SK-N-SH (cell line): ENCODE results near the gene OSBPL5. TPM values are rescaled to one million over a fixed set of nuclear protein-coding genes. Genes with fewer than 3 reads are reported as not detected.

Experiments used
- CTCF ChIA-PET: fragments of 300-600, 350-600 bp; formaldehyde crosslinking; extraction: SDS; loops from one replicate; lab custom pipeline; 2021; lab: Yijun Ruan, JAX
- POLR2A ChIA-PET: fragments of 350-600 bp; sonication (Branson Sonifier 250); formaldehyde crosslinking; extraction: SDS; loops from one replicate; lab custom pipeline; 2020; ENCODE audit warnings: antibody characterized with exemption, inconsistent platforms; lab: Yijun Ruan, JAX
- DNase-seq: peaks from one replicate; pipeline ENCODE4 v3.0.0; 2012
- H2AFZ ChIP-seq: fragments of 200-600 bp; sonication (generic); 2 replicates; pipeline ENCODE4 v1.8.1; 2016; ENCODE audit warnings: antibody characterized with exemption, mild to moderate bottlenecking, low read depth
- H3F3A ChIP-seq: fragments of 200-600 bp; sonication (generic); replicated peaks from 2 replicates; pipeline ENCODE3; 2016; ENCODE audit warnings: antibody characterized with exemption, mild to moderate bottlenecking; ENCODE audit not compliant: insufficient read depth
- H3K27ac ChIP-seq, 2 experiments: fragments of 200-500 bp in 1 of 2; fragments of 200-600 bp in 1 of 2; sonication (Bioruptor generic) in 1 of 2; sonication (generic), shearing (Covaris generic) in 1 of 2; 2 replicates each; pipeline versions ENCODE4 v1.5.1 to v1.6.1; 2014 to 2016; ENCODE audit warnings: low read depth in 2 of 2, inconsistent platforms in 1 of 2, low read length in 1 of 2, mild to moderate bottlenecking in 1 of 2, mixed read lengths in 1 of 2
- H3K27me3 ChIP-seq: fragments of 200-600 bp; sonication (generic), shearing (Covaris generic); 2 replicates; pipeline ENCODE4 v1.6.1; 2016; ENCODE audit warnings: mixed run types; ENCODE audit not compliant: insufficient read depth
- H3K36me3 ChIP-seq, 2 experiments: fragments of 200-500 bp in 1 of 2; fragments of 200-600 bp in 1 of 2; sonication (Bioruptor generic) in 1 of 2; sonication (generic) in 1 of 2; replicated peaks in 1 of 2; 2 replicates each; pipeline versions ENCODE3 to v1.5.1; 2014 to 2016; ENCODE audit warnings: low read length in 1 of 2, mild to moderate bottlenecking in 1 of 2; ENCODE audit not compliant: insufficient read depth in 2 of 2, control insufficient read depth in 1 of 2
- H3K4me1 ChIP-seq, 2 experiments: fragments of 200-500 bp in 1 of 2; fragments of 200-600 bp in 1 of 2; sonication (Bioruptor generic) in 1 of 2; sonication (generic), shearing (Covaris generic) in 1 of 2; 2 replicates each; pipeline versions ENCODE4 v1.5.1 to v1.6.1; 2014 to 2016; ENCODE audit warnings: low read depth in 1 of 2, low read length in 1 of 2, mixed run types in 1 of 2; ENCODE audit not compliant: insufficient read depth in 2 of 2, control insufficient read depth in 1 of 2
- H3K4me2 ChIP-seq: fragments of 200-600 bp; sonication (generic), shearing (Covaris generic); 2 replicates; pipeline ENCODE4 v1.6.1; 2017; ENCODE audit warnings: mixed run types
- H3K4me3 ChIP-seq, 2 experiments: fragments of 200-500 bp in 1 of 2; fragments of 200-600 bp in 1 of 2; sonication (Bioruptor generic) in 1 of 2; sonication (generic), shearing (Covaris generic) in 1 of 2; 2 replicates each; pipeline versions ENCODE4 v1.5.1 to v1.8.1; 2014 to 2016; ENCODE audit warnings: low read depth in 2 of 2, inconsistent platforms in 1 of 2, low read length in 1 of 2, mild to moderate bottlenecking in 1 of 2, mixed read lengths in 1 of 2, moderate library complexity in 1 of 2
- H3K79me2 ChIP-seq: fragments of 200-600 bp; sonication (generic); 2 replicates; pipeline ENCODE4 v1.8.1; 2017; ENCODE audit warnings: mild to moderate bottlenecking; ENCODE audit not compliant: insufficient read depth
- H3K9ac ChIP-seq: fragments of 200-600 bp; sonication (generic); 2 replicates; pipeline ENCODE4 v1.6.1; 2017; ENCODE audit warnings: mixed run types
- H3K9me2 ChIP-seq: fragments of 200-600 bp; sonication (generic); 2 replicates; pipeline ENCODE4 v1.6.1; 2017; ENCODE audit warnings: mixed run types
- H3K9me3 ChIP-seq: fragments of 200-600 bp; sonication (generic); 2 replicates; pipeline ENCODE4 v1.6.1; 2017; ENCODE audit warnings: mixed run types, mild to moderate bottlenecking, moderate library complexity
- H4K20me1 ChIP-seq: fragments of 200-600 bp; sonication (generic); 2 replicates; pipeline ENCODE4 v1.6.1; 2017; ENCODE audit warnings: mild to moderate bottlenecking, mixed run types; ENCODE audit not compliant: insufficient read depth
- EP300 ChIP-seq, 2 experiments: IDR thresholded peaks; 2 replicates each; pipeline versions ENCODE4 v1.4.0 to v1.6.1; 2012; ENCODE audit warnings: borderline replicate concordance in 1 of 2, low read depth in 1 of 2, low read length in 1 of 2
- EZH2phosphoT487 ChIP-seq: fragments of 200-600 bp; sonication (generic); IDR thresholded peaks from 2 replicates; pipeline ENCODE4 v1.6.1; 2017; ENCODE audit warnings: low read depth, mixed run types, mild to moderate bottlenecking, antibody characterized with exemption, moderate library complexity, borderline replicate concordance
- FOSL2 ChIP-seq: IDR thresholded peaks from 2 replicates; pipeline ENCODE4 v1.4.0; 2012; ENCODE audit warnings: low read depth, mild to moderate bottlenecking, moderate library complexity, borderline replicate concordance
- GATA2 ChIP-seq: sonication (generic); formaldehyde crosslinking; IDR thresholded peaks from 2 replicates; pipeline ENCODE4 v1.5.0; 2020; ENCODE audit warnings: mild to moderate bottlenecking, missing genetic modification reagents
- JUND ChIP-seq: IDR thresholded peaks from 2 replicates; pipeline ENCODE4 v1.4.0; 2012
- MEF2A ChIP-seq: IDR thresholded peaks from 2 replicates; pipeline ENCODE4 v1.4.0; 2012; ENCODE audit warnings: low read depth, borderline replicate concordance
- POLR2AphosphoS5 ChIP-seq: IDR thresholded peaks from 2 replicates; pipeline ENCODE4 v1.6.1; 2012; ENCODE audit warnings: low read depth, low read length
- RFX5 ChIP-seq: IDR thresholded peaks from 2 replicates; pipeline ENCODE4 v1.6.1; 2012; ENCODE audit warnings: mild to moderate bottlenecking, improper control_type of control experiment, low read length
- RXRA ChIP-seq: IDR thresholded peaks from 2 replicates; pipeline ENCODE4 v1.4.0; 2012; ENCODE audit warnings: low read depth, mild to moderate bottlenecking, borderline replicate concordance
- SMC3 ChIP-seq: IDR thresholded peaks from 2 replicates; pipeline ENCODE4 v1.6.1; 2012; ENCODE audit warnings: low read depth, low read length, improper control_type of control experiment
- TAF1 ChIP-seq: IDR thresholded peaks from 2 replicates; pipeline ENCODE4 v1.6.1; 2012; ENCODE audit warnings: low read depth, mild to moderate bottlenecking, low read length, moderate library complexity, borderline replicate concordance
- TCF12 ChIP-seq: IDR thresholded peaks from 2 replicates; pipeline ENCODE4 v1.4.0; 2012
- TEAD4 ChIP-seq: IDR thresholded peaks from 2 replicates; pipeline ENCODE4 v1.4.0; 2012; ENCODE audit warnings: mild to moderate bottlenecking, borderline replicate concordance; ENCODE audit not compliant: insufficient read depth
- WGBS: methylation state at CpG from one replicate; pipeline ENCODE4 v1.1.6; 2017; ENCODE audit warnings: low lambda C conversion rate; 5-methylcytosine and 5-hydroxymethylcytosine counted together
- polyA plus RNA-seq, 3 experiments: library from polyadenylated mRNA; depleted of rRNA; stranded (reverse); fragments of >200 nt; gene quantifications; 2 replicates each; pipeline ENCODE4 v1.2.3, GENCODE V29; 2012
- TF ChIP-seq, protein P1 (sequence below): IDR thresholded peaks from 2 replicates; pipeline ENCODE4 v1.4.0; 2012; ENCODE audit warnings: low read depth, borderline replicate concordance
- TF ChIP-seq, protein P2 (sequence below): fragments of 150-350 bp; IDR thresholded peaks from 2 replicates; pipeline ENCODE4 v1.6.1; 2017; ENCODE audit warnings: antibody characterized with exemption, low read length, low read depth, borderline replicate concordance
- TF ChIP-seq, protein P3 (sequence below): fragments of 200-600 bp; sonication (generic); IDR thresholded peaks from 2 replicates; pipeline ENCODE4 v1.6.1; 2017; ENCODE audit warnings: antibody characterized with exemption, mild to moderate bottlenecking, moderate library complexity
- TF ChIP-seq, protein P4 (sequence below): IDR thresholded peaks from 2 replicates; pipeline ENCODE4 v1.4.0; 2012; ENCODE audit warnings: low read depth, borderline replicate concordance

OSBPL5 gene
- polyA plus RNA-seq, 1 of the 3 experiments (the other 2 are of a cell fraction), result 10.9 TPM

DNA sequence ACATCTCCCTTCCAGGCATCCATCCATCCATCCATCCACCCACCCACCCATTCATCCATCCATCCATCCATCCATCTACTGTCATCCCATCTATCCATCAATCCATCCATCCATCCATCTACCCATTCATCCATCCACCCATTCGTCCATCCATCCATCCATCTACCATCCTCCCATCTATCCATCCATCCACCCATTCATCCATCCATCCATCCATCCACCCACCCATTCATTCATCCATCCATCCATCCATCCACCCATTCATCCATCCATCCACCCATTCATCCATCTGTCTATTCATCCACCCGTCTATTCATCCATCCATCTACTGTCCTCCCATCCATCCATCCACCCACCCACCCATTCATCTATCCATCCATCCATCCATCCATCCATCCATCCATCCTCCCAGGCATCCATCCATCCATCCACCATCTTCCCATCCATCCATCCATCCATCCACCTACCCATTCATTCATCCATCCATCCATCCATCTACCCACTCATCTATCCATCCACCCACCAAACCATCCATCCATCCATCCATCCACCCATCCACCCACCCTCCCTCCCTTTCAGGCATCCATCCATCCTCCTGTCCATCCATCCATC is 33.7 kb downstream of the OSBPL5 start:
- peaks cover 13% of the 10 kb centered on the region for H4K20me1 ChIP-seq
- H3K36me3 ChIP-seq, result no peaks in the 10 kb centered on the region
- POLR2A ChIA-PET, result no interaction called here
- no peaks in the 10 kb centered on the region for H3K27me3 ChIP-seq
- H2AFZ ChIP-seq, result no peak overlapping the region
- H3K4me2 ChIP-seq, result no peak overlapping the region
- no peaks in the 10 kb centered on the region for H3F3A ChIP-seq
- H3K9me2 ChIP-seq, result no peaks in the 10 kb centered on the region
- peaks cover 0 to 6% of the 10 kb centered on the region in 2 experiments; a peak in 1 of 4 replicates for H3K4me1 ChIP-seq
- no peaks in the 10 kb centered on the region for H3K79me2 ChIP-seq
- TF ChIP-seq SMC3 (no peak), JUND (no peak), TEAD4 (no peak), GATA2 (CRISPR knock-in tag) (no peak), EZH2phosphoT487 (no peak), POLR2AphosphoS5 (no peak), TCF12 (no peak), EP300 (IDR thresholded peaks at IDR 0.05; ENCODE audit: borderline replicate concordance in 1 of 2, low read depth in 1 of 2, low read length in 1 of 2) (no peak), TAF1 (no peak), FOSL2 (no peak), RXRA (no peak), RFX5 (no peak), MEF2A (no peak)
- TF ChIP-seq, protein P1, sequence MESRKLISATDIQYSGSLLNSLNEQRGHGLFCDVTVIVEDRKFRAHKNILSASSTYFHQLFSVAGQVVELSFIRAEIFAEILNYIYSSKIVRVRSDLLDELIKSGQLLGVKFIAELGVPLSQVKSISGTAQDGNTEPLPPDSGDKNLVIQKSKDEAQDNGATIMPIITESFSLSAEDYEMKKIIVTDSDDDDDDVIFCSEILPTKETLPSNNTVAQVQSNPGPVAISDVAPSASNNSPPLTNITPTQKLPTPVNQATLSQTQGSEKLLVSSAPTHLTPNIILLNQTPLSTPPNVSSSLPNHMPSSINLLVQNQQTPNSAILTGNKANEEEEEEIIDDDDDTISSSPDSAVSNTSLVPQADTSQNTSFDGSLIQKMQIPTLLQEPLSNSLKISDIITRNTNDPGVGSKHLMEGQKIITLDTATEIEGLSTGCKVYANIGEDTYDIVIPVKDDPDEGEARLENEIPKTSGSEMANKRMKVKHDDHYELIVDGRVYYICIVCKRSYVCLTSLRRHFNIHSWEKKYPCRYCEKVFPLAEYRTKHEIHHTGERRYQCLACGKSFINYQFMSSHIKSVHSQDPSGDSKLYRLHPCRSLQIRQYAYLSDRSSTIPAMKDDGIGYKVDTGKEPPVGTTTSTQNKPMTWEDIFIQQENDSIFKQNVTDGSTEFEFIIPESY, result no peak
- TF ChIP-seq, protein P2, sequence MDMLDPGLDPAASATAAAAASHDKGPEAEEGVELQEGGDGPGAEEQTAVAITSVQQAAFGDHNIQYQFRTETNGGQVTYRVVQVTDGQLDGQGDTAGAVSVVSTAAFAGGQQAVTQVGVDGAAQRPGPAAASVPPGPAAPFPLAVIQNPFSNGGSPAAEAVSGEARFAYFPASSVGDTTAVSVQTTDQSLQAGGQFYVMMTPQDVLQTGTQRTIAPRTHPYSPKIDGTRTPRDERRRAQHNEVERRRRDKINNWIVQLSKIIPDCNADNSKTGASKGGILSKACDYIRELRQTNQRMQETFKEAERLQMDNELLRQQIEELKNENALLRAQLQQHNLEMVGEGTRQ, result no peak
- TF ChIP-seq, protein P3, sequence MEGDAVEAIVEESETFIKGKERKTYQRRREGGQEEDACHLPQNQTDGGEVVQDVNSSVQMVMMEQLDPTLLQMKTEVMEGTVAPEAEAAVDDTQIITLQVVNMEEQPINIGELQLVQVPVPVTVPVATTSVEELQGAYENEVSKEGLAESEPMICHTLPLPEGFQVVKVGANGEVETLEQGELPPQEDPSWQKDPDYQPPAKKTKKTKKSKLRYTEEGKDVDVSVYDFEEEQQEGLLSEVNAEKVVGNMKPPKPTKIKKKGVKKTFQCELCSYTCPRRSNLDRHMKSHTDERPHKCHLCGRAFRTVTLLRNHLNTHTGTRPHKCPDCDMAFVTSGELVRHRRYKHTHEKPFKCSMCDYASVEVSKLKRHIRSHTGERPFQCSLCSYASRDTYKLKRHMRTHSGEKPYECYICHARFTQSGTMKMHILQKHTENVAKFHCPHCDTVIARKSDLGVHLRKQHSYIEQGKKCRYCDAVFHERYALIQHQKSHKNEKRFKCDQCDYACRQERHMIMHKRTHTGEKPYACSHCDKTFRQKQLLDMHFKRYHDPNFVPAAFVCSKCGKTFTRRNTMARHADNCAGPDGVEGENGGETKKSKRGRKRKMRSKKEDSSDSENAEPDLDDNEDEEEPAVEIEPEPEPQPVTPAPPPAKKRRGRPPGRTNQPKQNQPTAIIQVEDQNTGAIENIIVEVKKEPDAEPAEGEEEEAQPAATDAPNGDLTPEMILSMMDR, result no peak
- TF ChIP-seq, protein P4, sequence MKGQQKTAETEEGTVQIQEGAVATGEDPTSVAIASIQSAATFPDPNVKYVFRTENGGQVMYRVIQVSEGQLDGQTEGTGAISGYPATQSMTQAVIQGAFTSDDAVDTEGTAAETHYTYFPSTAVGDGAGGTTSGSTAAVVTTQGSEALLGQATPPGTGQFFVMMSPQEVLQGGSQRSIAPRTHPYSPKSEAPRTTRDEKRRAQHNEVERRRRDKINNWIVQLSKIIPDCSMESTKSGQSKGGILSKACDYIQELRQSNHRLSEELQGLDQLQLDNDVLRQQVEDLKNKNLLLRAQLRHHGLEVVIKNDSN, result no peak
- H3K4me3 ChIP-seq, result no peak overlapping the region
- H3K27ac ChIP-seq, result no peak overlapping the region
- no peak for DNase-seq
- no peak overlapping the region for H3K9ac ChIP-seq
- CTCF ChIA-PET, result no interaction called here
- WGBS, result 86% methylated on average over 2 of the region's 2 CpGs
- H3K9me3 ChIP-seq, result no peaks in the 10 kb centered on the region
